HG02884 (cell line): Measurements from ENCODE around the gene OR4C3.
"Not testable (repeated sequence)": the region's sequence is repeated elsewhere in the genome, so short reads cannot be mapped to it uniquely, and the experiment has no call there.

Source experiments
- ATAC-seq: cut with Tn5 transposase; IDR thresholded peaks from one replicate; pipeline ENCODE4 v1.9.1; 2021; ENCODE audit warnings: mild to moderate bottlenecking, moderate library complexity; ENCODE audit not compliant: unreplicated experiment

The OR4C3 gene

DNA sequence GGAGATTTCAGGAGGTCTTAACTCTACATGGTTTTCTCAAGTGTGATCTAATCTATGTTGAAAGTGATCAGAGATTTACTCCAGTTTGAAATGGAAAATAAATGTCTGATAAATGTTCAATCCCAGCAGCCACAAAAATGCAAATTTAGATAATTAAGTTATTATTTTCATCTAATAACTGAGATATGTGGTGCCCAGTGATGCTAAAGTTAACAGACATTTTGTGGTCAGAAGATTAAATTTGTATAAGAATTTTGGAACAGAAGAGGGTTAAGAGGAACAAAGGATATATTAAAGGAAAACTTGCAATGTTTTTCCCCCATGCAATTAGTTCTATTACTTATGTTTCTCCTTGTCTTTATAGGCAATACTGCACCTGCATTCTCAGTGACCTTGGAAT is at the start of gene OR4C3:
OR4C3 (plus strand) TSS at position 301 of the 400 bp plus-strand sequence. CDS start 102 bp downstream, outside the sequence.
- not testable (repeated sequence) for ATAC-seq

DNA sequence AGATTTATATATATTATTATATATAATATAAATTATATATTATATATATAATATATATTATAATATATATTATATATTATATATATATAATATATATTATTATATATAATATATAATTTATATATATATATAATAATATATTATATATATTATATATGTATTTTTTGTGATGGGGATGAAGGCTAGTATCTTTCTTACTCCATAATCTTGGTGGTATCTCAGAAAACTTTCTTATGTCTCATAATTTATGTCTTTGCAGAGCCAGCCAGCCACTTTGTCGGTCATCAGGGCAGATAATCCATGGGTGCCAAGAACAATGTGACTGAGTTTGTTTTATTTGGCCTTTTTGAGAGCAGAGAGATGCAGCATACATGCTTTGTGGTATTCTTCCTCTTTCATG is 18.8 kb upstream of the OR4C3 start, which contains the start of gene OR4S1:
OR4S1 (plus strand) TSS at position 301 of the 400 bp plus-strand sequence; CDS start at position 301, 0 bp downstream.
- ATAC-seq, result no peak

DNA sequence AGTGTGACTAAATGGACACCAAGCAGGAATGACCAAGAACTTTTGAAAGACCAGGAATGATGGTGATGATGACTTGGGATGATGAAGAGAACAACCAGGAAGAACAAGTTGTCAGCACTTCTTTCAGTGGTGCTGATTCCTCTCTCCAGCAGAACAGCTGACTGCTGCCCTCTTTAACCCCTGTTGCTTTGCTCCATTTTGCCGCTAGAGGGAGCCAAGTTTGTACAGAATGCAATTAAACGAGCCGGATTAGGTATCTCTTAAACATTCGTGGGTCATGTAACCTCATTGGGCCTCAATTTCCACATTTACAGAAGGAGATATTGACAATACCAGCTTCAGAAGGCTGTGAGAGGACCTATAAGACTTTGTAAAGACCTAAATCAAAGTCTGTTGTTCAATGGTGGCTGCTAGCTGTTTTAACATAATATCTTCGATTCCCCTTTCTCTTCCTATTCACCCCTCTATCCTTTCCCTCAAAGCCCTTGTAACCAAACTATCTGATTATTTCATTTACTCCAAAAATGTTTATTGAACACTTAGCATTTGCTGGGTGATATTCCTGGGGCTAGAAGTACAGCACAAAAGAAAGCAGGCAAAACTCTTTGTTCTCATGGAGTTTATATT is 16.8 kb upstream of the OR4C3 start:
- peak; percentile 98 for ATAC-seq

DNA sequence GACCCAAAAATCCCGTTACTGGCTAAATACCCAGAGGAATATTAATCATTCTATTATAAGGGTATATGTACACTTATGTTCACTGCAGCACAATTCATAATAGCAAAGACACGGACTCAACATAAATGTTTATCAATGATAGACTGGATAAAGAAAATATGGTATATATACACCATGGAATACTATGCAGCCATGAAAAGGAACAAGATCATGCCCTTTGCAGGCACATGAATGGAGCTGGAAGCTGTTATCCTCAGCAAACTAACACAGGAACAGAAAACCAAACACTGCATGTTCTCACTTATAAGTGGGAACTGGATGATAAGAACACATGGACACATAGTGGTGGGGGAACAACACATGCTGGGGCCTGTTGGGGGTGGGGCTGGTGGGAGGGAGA is 11.1 kb upstream of the OR4C3 start:
- not testable (repeated sequence) for ATAC-seq

DNA sequence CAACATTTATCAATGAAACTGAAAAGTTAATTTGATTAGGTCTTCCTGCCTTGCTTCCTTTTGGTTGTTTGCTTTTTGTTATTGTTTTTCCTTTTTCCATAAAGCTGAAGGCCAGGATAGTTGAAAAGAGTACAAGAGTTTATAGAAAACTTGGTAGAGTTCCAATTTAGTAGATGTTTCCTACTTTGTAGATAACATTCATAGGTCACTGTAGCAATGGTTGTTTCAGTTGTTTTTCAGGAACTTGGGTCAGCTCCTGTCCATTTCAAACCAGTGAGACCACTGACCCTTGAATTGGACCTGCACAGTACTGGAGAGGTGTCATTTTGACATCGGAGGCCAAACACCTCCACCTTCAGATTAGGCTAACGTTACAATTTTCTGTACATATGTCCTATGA is 4.9 kb upstream of the OR4C3 start:
- ATAC-seq, result not testable (repeated sequence)

DNA sequence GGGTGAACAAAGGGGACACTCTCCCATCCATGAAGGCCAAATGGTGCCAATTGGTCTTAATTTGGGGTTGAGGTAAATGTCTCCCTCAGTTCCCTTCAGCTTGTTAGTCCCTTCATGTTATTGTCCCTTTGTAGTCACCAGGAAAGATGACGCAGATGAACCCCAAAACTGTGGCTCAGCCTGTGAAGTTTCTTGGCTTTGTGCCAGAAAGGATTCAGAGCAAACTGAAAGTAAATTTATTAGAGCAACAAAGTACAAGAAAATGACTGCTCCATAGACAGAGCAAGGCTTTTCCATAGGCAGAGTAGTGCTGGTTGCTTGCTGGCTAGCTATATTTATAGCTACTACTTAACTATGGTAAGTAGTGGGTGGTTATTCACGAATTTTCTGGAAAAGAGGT is 16.7 kb downstream of the OR4C3 start:
- no peak for ATAC-seq

DNA sequence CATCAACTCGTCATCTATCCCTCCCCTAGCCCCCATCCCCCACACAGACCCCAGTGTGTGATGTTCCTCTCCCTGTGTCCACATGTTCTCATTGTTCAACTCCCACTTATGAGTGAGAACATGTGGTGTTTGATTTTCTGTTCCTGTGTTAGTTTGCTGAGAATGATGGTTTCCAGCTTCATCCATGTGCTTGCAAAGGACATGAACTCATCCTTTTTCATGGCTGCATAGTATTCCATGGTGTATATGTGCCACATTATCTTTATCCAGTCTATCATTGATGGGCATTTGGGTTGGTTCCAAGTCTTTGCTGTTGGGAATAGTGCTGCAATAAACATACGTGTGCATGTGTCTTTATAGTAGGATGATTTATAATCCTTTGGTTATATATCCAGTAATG is 17.8 kb downstream of the OR4C3 start:
- ATAC-seq, result not testable (repeated sequence)

DNA sequence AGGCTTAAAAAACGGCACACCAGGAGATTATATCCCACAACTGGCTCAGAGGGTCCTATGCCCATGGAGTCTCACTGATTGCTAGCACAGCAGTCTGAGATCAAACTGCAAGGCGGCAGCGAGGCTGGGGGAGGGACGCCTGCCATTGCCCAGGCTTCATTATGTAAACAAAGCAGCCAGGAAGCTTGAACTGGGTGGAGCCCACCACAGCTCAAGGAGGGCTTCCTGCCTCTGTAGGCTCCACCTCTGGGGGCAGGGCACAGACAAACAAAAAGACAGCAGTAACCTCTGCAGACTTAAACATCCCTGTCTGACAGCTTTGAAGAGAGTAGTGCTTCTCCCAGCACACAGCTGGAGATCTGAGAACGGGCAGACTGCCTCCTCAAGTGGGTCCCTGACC is 21.6 kb downstream of the OR4C3 start:
- ATAC-seq, result not testable (repeated sequence)

DNA sequence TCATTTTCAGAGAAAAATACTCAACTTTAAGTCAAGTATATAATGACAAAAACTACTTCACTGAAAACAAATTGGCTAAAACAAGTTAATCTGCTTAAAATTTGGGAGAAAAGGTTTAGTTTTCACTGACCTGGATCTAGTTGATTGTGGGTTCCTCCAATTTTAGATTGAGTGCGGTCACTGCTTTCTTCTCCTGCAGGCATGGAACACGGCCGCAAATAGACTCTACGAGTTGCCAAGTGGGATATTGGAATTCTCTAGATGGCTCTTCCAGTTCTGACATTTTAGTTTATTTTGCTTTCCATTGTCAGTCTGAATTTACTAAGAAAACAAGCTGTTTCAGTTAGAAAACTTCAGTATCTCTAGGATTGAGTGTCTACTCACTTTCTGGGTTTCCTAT is 29.3 kb downstream of the OR4C3 start:
- no peak for ATAC-seq

DNA sequence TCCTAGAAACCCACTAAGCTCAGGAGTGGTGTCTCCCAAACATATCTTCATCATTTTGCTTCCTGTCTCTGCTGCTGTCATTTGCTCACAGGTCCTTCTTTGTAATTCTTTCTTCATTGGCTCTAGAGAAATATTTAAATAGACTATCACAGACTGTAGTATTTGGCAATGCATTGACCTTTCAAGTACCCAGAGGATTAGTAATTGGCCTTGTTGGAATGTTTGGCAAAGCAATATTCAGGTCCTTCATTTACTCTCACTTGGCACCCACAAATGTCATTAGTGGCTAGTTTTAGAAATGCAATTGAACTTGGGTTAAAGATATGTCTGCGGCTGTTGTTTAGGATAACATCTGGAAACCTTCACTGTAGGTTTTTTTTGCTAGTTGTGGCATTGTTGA is 30.0 kb downstream of the OR4C3 start:
- no peak for ATAC-seq

DNA sequence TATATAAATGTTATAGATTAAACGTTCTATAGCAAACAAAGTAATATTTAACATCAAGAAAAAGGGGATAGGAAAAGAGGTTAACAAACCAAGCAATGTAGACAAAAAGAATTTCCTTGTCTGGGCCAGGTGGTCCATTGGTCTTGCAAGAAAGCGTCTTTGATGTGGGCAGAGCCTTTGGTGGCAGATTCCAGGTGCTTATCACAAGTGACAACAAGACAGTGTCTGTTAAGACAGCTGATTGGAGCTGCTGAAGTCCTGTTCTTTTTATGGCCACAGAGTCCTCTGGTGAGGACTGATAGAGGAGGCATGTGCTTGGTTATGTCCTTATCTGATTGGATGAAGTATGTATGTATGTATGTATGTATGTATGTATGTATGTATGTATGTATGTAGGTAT is 36.6 kb downstream of the OR4C3 start:
- ATAC-seq, result not testable (repeated sequence)

DNA sequence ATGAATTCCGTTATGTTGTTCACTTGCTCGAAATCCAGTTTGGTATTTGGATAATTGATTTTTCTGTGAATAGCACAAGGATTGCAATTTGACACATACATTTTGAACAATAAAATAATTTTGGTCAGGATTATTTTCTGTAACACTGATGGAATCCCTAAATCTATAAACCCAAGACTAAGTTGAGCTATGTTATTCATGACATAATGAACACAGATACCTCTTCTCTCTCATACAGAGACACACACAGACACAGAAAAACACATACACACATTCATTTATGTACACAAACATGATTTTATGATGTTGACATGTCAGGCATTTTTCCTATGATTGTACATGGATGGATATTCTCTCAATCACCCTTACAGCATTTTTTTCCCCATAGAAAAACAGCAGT is 41.6 kb downstream of the OR4C3 start, which contains the start of gene OR4C5:
OR4C5 (minus strand) TSS at position 101 of the 400 bp plus-strand sequence; CDS start at position 101, 0 bp downstream.
- no peak for ATAC-seq
